ENCODE measurements around the gene MOCS3.
"Not testable (repeated sequence)": the region's sequence is repeated elsewhere in the genome, so short reads cannot be mapped to it uniquely, and the experiment has no call there.

MOCS3 gene

GRCh38 chr20:50932016-50932485 lies 26.6 kb upstream of the MOCS3 start:
- no peak for DNase-seq

- no peak for DNase-seq
Measured at GRCh38 chr20:50932691-50933280, 25.8 kb upstream of the MOCS3 start.

- no peak for DNase-seq
Measured at GRCh38 chr20:50933589-50933988, 25.0 kb upstream of the MOCS3 start.

- no peak for DNase-seq
Measured at GRCh38 chr20:50943069-50943468, 15.5 kb upstream of the MOCS3 start.

GRCh38 chr20:50948132-50948785 lies 10.4 kb upstream of the MOCS3 start:
- no peak for DNase-seq

- DNase-seq: no peak
Measured at GRCh38 chr20:50953196-50953595, 5.4 kb upstream of the MOCS3 start.

GRCh38 chr20:50953821-50954220 lies 4.8 kb upstream of the MOCS3 start:
- DNase-seq: no peak

- no peak for DNase-seq
Measured at GRCh38 chr20:50957276-50957675, 1.3 kb upstream of the MOCS3 start.

- DNase-seq: peak; percentile 91
Measured at GRCh38 chr20:50957798-50958614, 612 bp upstream of the MOCS3 start, which contains the start of gene DPM1. DPM1 (minus strand) TSS chr20:50958532; CDS start chr20:50958523, 9 bp downstream.

- DNase-seq: no peak
Measured at GRCh38 chr20:50959543-50960126, 1.0 kb downstream of the MOCS3 start.

- no peak for DNase-seq
Measured at GRCh38 chr20:50967586-50967985, 9.0 kb downstream of the MOCS3 start.

GRCh38 chr20:50968289-50968688 lies 9.7 kb downstream of the MOCS3 start:
- no peak for DNase-seq

- no peak for DNase-seq
Measured at GRCh38 chr20:50969435-50969834, 10.8 kb downstream of the MOCS3 start.

GRCh38 chr20:50969912-50970311 lies 11.3 kb downstream of the MOCS3 start:
- DNase-seq: no peak

- DNase-seq: no peak
Measured at GRCh38 chr20:50975701-50976330, 17.2 kb downstream of the MOCS3 start.

GRCh38 chr20:50977066-50978021 lies 18.7 kb downstream of the MOCS3 start:
- no peak for DNase-seq

- DNase-seq: not testable (repeated sequence)
Measured at GRCh38 chr20:50978533-50978932, 19.9 kb downstream of the MOCS3 start.

- no peak for DNase-seq
Measured at GRCh38 chr20:50980071-50980681, 21.6 kb downstream of the MOCS3 start.

GRCh38 chr20:50980851-50981713 lies 22.5 kb downstream of the MOCS3 start:
- DNase-seq: peak; percentile 72

GRCh38 chr20:50981714-50982048 lies 23.1 kb downstream of the MOCS3 start:
- no peak for DNase-seq

All from NCI-H1436 (cell line).